ENCODE measurements around the gene CRISPLD2.

Gene CRISPLD2

DNA sequence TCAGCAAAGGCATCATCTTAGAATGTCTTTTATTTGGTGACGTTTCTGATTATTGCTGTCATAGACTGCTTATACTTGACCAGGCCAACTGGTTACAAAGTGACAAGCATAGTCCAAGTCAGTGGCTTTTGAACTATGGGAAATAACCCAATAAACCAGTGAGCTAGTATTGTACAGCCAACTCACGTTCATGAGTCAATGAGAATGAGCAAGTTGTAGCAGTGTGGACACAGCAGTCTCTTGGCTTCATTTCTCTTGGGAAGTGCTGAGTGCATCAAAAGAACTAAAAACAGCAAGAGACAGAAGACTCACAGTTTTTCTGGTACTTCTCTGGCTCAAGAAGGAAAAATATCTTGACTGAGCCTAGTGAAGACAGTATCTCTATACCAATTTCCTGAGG is 36.9 kb upstream of the CRISPLD2 start:
- no peaks in the 10 kb centered on the region for H3K27me3 ChIP-seq (ENCODE audit: control insufficient read depth in 3 of 3, insufficient read depth in 3 of 3, low read depth in 1 of 3, low read length in 3 of 3)
- H3K9ac ChIP-seq (ENCODE audit: low read depth, low read length, poor library complexity): no peak overlapping the region
- H2AFZ ChIP-seq (ENCODE audit: low read length): no peak overlapping the region
- no peak overlapping the region for H3K27ac ChIP-seq (replicated peaks; ENCODE audit: low read length)
- no peak overlapping the region for H3K4me3 ChIP-seq (ENCODE audit: low read length in 2 of 2)
- H4K8ac ChIP-seq (ENCODE audit: low read depth, low read length): no peak overlapping the region
- H2BK12ac ChIP-seq (ENCODE audit: low read length): no peak overlapping the region
- H3K36me3 ChIP-seq (replicated peaks in 1 of 2; ENCODE audit: control insufficient read depth in 2 of 2, insufficient read depth in 2 of 2, low read length in 2 of 2): peaks cover 8 to 28% of the 10 kb centered on the region in 2 donors
- no peaks in the 10 kb centered on the region for H3K4me1 ChIP-seq (ENCODE audit: control insufficient read depth in 2 of 2, insufficient read depth in 1 of 2, low read depth in 1 of 2, low read length in 2 of 2)
- no peak overlapping the region for H3K14ac ChIP-seq (ENCODE audit: low read length)
- no peak overlapping the region for H3K18ac ChIP-seq (ENCODE audit: low read length)
- no peak overlapping the region for H2AK5ac ChIP-seq (ENCODE audit: low read depth, low read length)
- H3K4ac ChIP-seq (ENCODE audit: low read length): no peak overlapping the region
- DNase-seq (ENCODE audit: low spot score): no peak
- H3K23ac ChIP-seq (ENCODE audit: low read depth, low read length, poor library complexity): no peak overlapping the region
- WGBS, 2 donors (ENCODE audit: extremely low coverage in 2 of 2, insufficient read length in 2 of 2, insufficient replicate concordance in 1 of 2): no CpG with 5 or more reads among the region's 2 CpGs
- no peak overlapping the region for H2BK15ac ChIP-seq (ENCODE audit: low read length)
- H3K4me2 ChIP-seq (ENCODE audit: insufficient read depth, low read length, poor library complexity, severe bottlenecking): no peak overlapping the region
- no peak overlapping the region for H4K91ac ChIP-seq (ENCODE audit: low read depth, low read length, poor library complexity)
- no peak overlapping the region for H2BK5ac ChIP-seq (ENCODE audit: low read length)
- H2BK120ac ChIP-seq (ENCODE audit: low read depth, low read length): no peak overlapping the region
- H3K79me1 ChIP-seq (ENCODE audit: low read depth, low read length): no peaks in the 10 kb centered on the region
- no peaks in the 10 kb centered on the region for H3K9me3 ChIP-seq (replicated peaks in 1 of 2; ENCODE audit: control insufficient read depth in 2 of 2, insufficient read depth in 1 of 2, low read depth in 1 of 2, low read length in 2 of 2)

DNA sequence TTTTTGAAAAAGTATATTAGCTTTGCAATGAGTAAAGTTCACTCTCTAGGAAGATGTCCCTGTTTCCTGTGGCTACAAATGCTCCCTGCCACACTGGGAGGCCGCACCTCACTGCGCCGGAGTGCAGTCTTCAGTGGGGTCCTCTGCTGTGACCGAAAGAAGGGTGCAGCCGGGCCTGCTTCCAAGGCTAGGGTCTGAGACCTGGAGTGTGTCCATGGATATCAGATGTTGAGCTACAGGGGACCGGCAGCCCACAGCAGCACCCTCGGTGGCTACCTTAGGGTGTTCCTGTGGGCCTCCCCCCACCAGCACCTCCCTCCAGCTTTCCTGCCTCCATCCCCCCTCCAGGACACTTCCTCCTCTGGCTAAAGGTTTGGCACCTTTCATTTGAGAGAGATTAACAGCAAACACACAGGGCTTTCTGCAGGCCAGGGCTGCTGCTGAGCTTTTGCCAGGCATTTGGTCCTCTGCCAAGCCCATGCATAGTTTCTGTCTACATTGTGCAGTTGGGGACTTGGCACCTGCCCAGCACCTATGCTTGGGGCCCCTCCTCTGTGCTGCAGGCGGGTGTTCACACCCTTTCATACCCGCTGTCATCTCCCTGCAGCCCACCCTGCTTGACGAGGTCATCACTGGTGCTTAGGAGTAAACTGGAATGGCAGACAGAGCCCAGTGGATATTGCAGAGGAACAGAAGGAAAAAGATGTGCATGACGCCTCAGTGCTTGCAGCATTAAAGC is 33.8 kb upstream of the CRISPLD2 start:
- H3K9ac ChIP-seq (ENCODE audit: low read depth, low read length, poor library complexity): no peak overlapping the region
- no peak overlapping the region for H2AFZ ChIP-seq (ENCODE audit: low read length)
- no peak overlapping the region for H3K4me3 ChIP-seq (ENCODE audit: low read length in 2 of 2)
- no peak overlapping the region for H2BK5ac ChIP-seq (ENCODE audit: low read length)
- H4K91ac ChIP-seq (ENCODE audit: low read depth, low read length, poor library complexity): no peak overlapping the region
- H2BK12ac ChIP-seq (ENCODE audit: low read length): no peak overlapping the region
- no peaks in the 10 kb centered on the region for H3K79me1 ChIP-seq (ENCODE audit: low read depth, low read length)
- H3K9me3 ChIP-seq (replicated peaks in 1 of 2; ENCODE audit: control insufficient read depth in 2 of 2, insufficient read depth in 1 of 2, low read depth in 1 of 2, low read length in 2 of 2): no peaks in the 10 kb centered on the region
- H3K4ac ChIP-seq (ENCODE audit: low read length): no peak overlapping the region
- H2BK15ac ChIP-seq (ENCODE audit: low read length): no peak overlapping the region
- no peaks in the 10 kb centered on the region for H3K4me1 ChIP-seq (ENCODE audit: control insufficient read depth in 2 of 2, insufficient read depth in 1 of 2, low read depth in 1 of 2, low read length in 2 of 2)
- DNase-seq (ENCODE audit: low spot score): no peak
- no peak overlapping the region for H3K23ac ChIP-seq (ENCODE audit: low read depth, low read length, poor library complexity)
- no peaks in the 10 kb centered on the region for H3K36me3 ChIP-seq (replicated peaks in 1 of 2; ENCODE audit: control insufficient read depth in 2 of 2, insufficient read depth in 2 of 2, low read length in 2 of 2)
- WGBS, 2 donors (ENCODE audit: extremely low coverage in 2 of 2, insufficient read length in 2 of 2, insufficient replicate concordance in 1 of 2): no CpG with 5 or more reads among the region's 11 CpGs
- no peaks in the 10 kb centered on the region for H3K27me3 ChIP-seq (ENCODE audit: control insufficient read depth in 3 of 3, insufficient read depth in 3 of 3, low read depth in 1 of 3, low read length in 3 of 3)
- H3K27ac ChIP-seq (replicated peaks; ENCODE audit: low read length): no peak overlapping the region
- no peak overlapping the region for H4K8ac ChIP-seq (ENCODE audit: low read depth, low read length)
- H3K18ac ChIP-seq (ENCODE audit: low read length): no peak overlapping the region
- no peak overlapping the region for H2BK120ac ChIP-seq (ENCODE audit: low read depth, low read length)
- no peak overlapping the region for H3K4me2 ChIP-seq (ENCODE audit: insufficient read depth, low read length, poor library complexity, severe bottlenecking)
- no peak overlapping the region for H3K14ac ChIP-seq (ENCODE audit: low read length)
- H2AK5ac ChIP-seq (ENCODE audit: low read depth, low read length): no peak overlapping the region

DNA sequence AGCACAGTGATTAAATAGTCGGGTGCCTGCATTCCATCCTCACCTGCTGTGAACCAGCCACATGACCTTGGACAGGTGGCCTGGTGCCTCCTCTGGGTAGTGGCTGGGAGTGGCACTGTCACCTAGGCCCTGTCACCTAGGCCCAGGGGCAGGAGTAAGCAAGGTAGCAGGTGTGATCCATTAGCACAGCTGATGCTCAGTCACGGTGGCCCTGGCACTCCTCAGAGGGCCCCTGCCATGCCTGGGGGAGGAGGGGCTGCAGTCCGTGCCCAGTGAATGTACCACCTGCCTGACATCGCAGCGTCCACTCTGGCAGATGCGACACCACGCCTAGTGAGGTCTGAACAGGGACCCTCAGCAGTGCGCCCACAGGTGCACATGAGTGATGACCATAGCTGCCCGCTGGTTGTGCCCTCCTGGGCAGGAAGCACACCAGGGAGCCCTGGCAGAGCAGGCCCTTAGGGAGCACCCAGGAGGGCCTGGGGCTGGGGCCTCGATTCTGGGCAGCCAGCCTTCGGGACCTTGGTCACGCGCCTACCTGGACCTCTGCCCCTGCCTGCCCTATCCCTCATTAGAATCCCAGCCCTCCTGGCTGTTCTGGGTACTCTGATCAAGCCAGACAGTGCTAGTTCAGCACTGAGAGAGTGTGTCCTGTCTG is 33.1 kb upstream of the CRISPLD2 start:
- no peak overlapping the region for H4K91ac ChIP-seq (ENCODE audit: low read depth, low read length, poor library complexity)
- WGBS, 2 donors (ENCODE audit: extremely low coverage in 2 of 2, insufficient read length in 2 of 2, insufficient replicate concordance in 1 of 2): no CpG with 5 or more reads among the region's 13 CpGs
- H3K9me3 ChIP-seq (replicated peaks in 1 of 2; ENCODE audit: control insufficient read depth in 2 of 2, insufficient read depth in 1 of 2, low read depth in 1 of 2, low read length in 2 of 2): no peaks in the 10 kb centered on the region
- no peak overlapping the region for H2AFZ ChIP-seq (ENCODE audit: low read length)
- H3K79me1 ChIP-seq (ENCODE audit: low read depth, low read length): no peaks in the 10 kb centered on the region
- no peak overlapping the region for H3K14ac ChIP-seq (ENCODE audit: low read length)
- peak overlapping the region; percentile 12 for H2AK5ac ChIP-seq (ENCODE audit: low read depth, low read length)
- H2BK15ac ChIP-seq (ENCODE audit: low read length): no peak overlapping the region
- peak overlapping the region in 1 of 2 donors; percentile 27 for H3K4me3 ChIP-seq (ENCODE audit: low read length in 2 of 2)
- no peaks in the 10 kb centered on the region for H3K4me1 ChIP-seq (ENCODE audit: control insufficient read depth in 2 of 2, insufficient read depth in 1 of 2, low read depth in 1 of 2, low read length in 2 of 2)
- no peak overlapping the region for H2BK120ac ChIP-seq (ENCODE audit: low read depth, low read length)
- DNase-seq (ENCODE audit: low spot score): no peak
- no peak overlapping the region for H3K27ac ChIP-seq (replicated peaks; ENCODE audit: low read length)
- H3K4ac ChIP-seq (ENCODE audit: low read length): no peak overlapping the region
- no peak overlapping the region for H4K8ac ChIP-seq (ENCODE audit: low read depth, low read length)
- no peaks in the 10 kb centered on the region for H3K36me3 ChIP-seq (replicated peaks in 1 of 2; ENCODE audit: control insufficient read depth in 2 of 2, insufficient read depth in 2 of 2, low read length in 2 of 2)
- H2BK5ac ChIP-seq (ENCODE audit: low read length): no peak overlapping the region
- H3K4me2 ChIP-seq (ENCODE audit: insufficient read depth, low read length, poor library complexity, severe bottlenecking): no peak overlapping the region
- peak overlapping the region; percentile 40 for H3K23ac ChIP-seq (ENCODE audit: low read depth, low read length, poor library complexity)
- peak overlapping the region; percentile 53 for H3K9ac ChIP-seq (ENCODE audit: low read depth, low read length, poor library complexity)
- no peak overlapping the region for H2BK12ac ChIP-seq (ENCODE audit: low read length)
- peak overlapping the region; percentile 76 for H3K18ac ChIP-seq (ENCODE audit: low read length)
- H3K27me3 ChIP-seq (ENCODE audit: control insufficient read depth in 3 of 3, insufficient read depth in 3 of 3, low read depth in 1 of 3, low read length in 3 of 3): no peaks in the 10 kb centered on the region

DNA sequence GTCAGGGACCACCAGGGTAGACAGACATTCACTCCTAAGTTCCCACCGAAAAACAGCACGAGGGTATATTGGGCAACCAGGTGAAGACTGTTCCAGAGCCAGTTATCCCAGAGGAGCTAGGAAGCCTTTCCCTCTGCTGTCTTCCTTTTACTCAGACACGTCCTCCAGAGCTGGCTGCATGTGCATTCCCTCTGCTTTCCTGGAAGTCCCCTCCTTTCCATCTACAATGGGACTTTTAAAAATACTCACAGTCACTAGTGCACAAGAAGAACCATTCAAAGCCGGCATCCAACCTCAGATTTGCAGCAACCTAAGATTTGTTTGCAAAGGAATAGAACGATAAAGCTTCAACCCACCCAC is 32.5 kb upstream of the CRISPLD2 start:
- H2AK5ac ChIP-seq (ENCODE audit: low read depth, low read length): no peak overlapping the region
- no peak overlapping the region for H2BK5ac ChIP-seq (ENCODE audit: low read length)
- no peak overlapping the region for H3K23ac ChIP-seq (ENCODE audit: low read depth, low read length, poor library complexity)
- no peak overlapping the region for H2BK15ac ChIP-seq (ENCODE audit: low read length)
- H4K91ac ChIP-seq (ENCODE audit: low read depth, low read length, poor library complexity): no peak overlapping the region
- no peak overlapping the region for H3K27ac ChIP-seq (replicated peaks; ENCODE audit: low read length)
- H3K4me2 ChIP-seq (ENCODE audit: insufficient read depth, low read length, poor library complexity, severe bottlenecking): no peak overlapping the region
- no peak overlapping the region for H3K18ac ChIP-seq (ENCODE audit: low read length)
- no CpG with 5 or more reads among the region's 5 CpGs for WGBS, 2 donors (ENCODE audit: extremely low coverage in 2 of 2, insufficient read length in 2 of 2, insufficient replicate concordance in 1 of 2)
- no peak overlapping the region for H3K14ac ChIP-seq (ENCODE audit: low read length)
- H2AFZ ChIP-seq (ENCODE audit: low read length): no peak overlapping the region
- no peaks in the 10 kb centered on the region for H3K36me3 ChIP-seq (replicated peaks in 1 of 2; ENCODE audit: control insufficient read depth in 2 of 2, insufficient read depth in 2 of 2, low read length in 2 of 2)
- H3K9ac ChIP-seq (ENCODE audit: low read depth, low read length, poor library complexity): no peak overlapping the region
- no peak overlapping the region for H2BK12ac ChIP-seq (ENCODE audit: low read length)
- no peak overlapping the region for H3K4ac ChIP-seq (ENCODE audit: low read length)
- H3K27me3 ChIP-seq (ENCODE audit: control insufficient read depth in 3 of 3, insufficient read depth in 3 of 3, low read depth in 1 of 3, low read length in 3 of 3): no peaks in the 10 kb centered on the region
- no peak overlapping the region for H2BK120ac ChIP-seq (ENCODE audit: low read depth, low read length)
- no peaks in the 10 kb centered on the region for H3K4me1 ChIP-seq (ENCODE audit: control insufficient read depth in 2 of 2, insufficient read depth in 1 of 2, low read depth in 1 of 2, low read length in 2 of 2)
- H3K4me3 ChIP-seq (ENCODE audit: low read length in 2 of 2): no peak overlapping the region
- DNase-seq (ENCODE audit: low spot score): no peak
- no peaks in the 10 kb centered on the region for H3K79me1 ChIP-seq (ENCODE audit: low read depth, low read length)
- no peak overlapping the region for H4K8ac ChIP-seq (ENCODE audit: low read depth, low read length)
- no peaks in the 10 kb centered on the region for H3K9me3 ChIP-seq (replicated peaks in 1 of 2; ENCODE audit: control insufficient read depth in 2 of 2, insufficient read depth in 1 of 2, low read depth in 1 of 2, low read length in 2 of 2)
